Diencephalon (tissue), 1 donor: ENCODE results near the gene POLR3G. TPM values are rescaled to one million over a fixed set of nuclear protein-coding genes. Genes with fewer than 3 reads are reported as not detected.

ENCODE experiments used
- total RNA-seq: library from RNA; depleted of rRNA; stranded (reverse); fragments of >200 nt; gene quantifications from one replicate; pipeline ENCODE4 v1.2.3, GENCODE V29; 2014

The POLR3G gene, protein sequence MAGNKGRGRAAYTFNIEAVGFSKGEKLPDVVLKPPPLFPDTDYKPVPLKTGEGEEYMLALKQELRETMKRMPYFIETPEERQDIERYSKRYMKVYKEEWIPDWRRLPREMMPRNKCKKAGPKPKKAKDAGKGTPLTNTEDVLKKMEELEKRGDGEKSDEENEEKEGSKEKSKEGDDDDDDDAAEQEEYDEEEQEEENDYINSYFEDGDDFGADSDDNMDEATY
- 5.3 TPM for total RNA-seq

DNA sequence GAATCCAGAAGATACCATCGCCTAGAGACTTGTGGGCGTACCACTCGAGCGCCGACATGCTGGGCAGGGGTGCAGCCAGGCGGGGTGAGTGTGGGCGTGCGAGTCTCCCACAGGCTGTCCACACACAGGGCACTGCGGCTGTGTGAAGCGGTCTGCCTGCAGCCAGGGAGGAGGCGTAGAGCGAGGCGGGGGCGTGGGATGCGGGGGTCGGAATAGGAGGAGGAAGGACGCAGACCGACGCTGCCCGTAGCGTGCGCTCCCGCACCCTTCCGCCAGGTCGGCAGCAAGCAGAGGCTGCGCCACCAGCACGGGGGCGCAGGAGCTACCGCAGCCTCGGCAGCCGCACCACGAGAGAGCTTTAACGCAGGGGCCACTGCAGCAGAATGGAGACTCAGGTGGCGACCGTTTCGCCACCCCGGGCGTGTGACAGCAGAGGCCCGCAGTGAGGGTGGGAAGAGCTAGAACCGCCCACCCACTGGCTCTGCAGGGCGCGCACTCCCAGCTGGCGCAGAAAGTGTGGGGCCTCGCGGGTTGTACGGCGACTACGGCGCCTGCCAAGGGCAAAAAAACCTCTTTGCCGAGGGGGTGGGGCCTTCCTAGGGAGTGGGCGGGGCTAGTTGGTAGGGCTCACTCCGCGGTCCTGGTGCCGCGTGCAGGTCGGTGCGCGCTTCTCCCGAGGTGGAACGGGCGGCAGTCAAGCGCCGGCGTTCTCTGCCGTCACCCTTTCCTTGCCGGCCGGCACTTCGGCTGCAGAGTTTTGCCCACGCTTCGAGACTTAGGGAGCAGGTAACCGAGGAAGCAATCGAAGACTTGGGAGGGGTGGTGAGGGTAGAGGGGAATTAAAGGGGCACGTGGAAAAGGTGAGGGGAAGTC, at the start of gene POLR3G, which contains the start of gene MBLAC2:
Gene POLR3G (plus strand): TSS at position 630 of the 873 bp plus-strand sequence. CDS start 10,704 bp downstream, outside the sequence.
Gene MBLAC2 (minus strand): TSS at position 537 of the 873 bp plus-strand sequence. CDS start 479 bp downstream, at position 58.

DNA sequence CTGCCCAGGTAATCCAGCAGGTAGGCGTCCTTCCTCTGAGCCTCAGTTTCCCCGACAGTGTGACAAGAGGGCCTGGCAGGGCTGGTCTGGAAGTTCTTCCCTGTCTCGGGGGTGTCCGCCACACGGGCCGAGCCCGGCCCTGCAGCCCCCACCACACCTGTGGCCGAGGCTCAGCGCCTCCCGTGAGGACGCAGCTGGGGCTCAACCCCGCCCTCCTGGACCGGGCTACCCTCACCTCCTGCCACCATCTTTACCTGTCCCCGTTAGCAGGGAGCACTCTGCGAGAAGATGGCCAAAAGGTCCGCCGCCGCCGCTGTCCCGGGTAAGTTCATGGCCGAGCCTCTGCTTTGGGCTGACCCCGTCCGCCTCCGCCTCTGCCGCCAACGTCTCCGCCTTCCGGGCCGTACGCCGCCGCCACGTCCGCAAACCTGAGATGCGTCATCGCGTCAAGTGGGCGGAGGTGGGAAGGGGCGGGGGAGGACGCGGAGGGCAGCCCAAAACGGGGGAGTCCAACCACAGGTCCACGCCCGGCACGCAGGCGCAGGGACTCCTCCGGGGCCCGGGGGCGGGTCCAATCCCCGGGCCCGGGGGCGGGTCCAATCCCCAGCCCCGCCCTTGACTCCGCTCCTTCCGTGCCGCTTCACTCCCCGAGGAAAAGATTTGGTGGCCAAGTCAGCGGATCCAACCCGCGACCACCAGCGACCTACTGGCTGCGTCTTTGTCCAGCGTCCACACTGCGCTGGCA, 54.7 kb downstream of the POLR3G start, which contains the start of gene LYSMD3:
Gene LYSMD3 (minus strand): TSS at position 391 of the 745 bp plus-strand sequence. CDS start 4,295 bp downstream, outside the sequence.

DNA sequence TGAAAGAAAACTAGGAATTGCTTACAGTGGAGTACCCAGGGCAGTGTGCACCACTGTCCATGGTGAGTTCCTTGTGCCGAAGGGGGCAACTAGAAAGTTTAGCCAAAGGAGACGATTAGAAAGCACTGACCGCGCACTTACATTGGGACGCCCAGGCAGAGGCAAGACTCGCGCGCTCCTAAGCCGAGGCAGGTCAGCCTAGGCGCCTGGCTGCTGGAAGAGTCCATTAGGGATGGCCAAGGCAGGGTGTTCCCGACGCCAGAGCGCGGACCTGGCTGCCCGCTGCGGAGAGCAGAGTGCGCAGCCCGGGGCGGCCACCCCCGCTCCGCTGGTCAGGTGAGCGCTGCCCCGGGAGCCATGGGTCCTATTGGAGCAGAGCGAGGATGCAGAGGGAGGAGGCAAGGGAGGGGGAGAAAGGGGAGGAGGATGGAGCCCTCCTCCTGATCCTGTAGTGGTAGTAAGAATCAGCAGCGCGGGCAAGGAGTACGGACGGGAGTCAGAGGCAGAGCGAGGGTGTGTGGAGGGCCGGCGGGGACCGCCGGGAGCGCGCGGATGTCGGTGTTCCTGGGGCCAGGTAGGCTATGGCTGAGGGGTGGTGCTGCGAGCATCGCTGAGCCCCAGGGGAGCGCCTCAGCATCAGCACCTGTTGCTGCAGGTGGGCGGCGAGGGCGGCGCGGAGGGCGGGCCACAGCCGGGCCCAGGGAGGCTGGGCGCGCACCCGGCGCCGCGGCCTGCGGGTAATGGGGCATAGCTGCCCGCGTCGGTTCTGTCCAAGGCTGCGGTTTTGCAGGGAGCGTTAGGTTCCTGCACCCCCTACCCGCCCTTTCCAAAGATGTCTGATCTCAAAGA, 83.9 kb downstream of the POLR3G start, which contains the start of gene ADGRV1:
Gene ADGRV1 (plus strand): TSS at position 454 of the 849 bp plus-strand sequence. CDS start 99 bp downstream, at position 553.

Other genes starting within 250 kb of the POLR3G start
- 21.9 TPM for gene CETN3, start 65.1 kb upstream of the POLR3G start, total RNA-seq
- 29.5 TPM for gene MBLAC2, start 93 bp upstream of the POLR3G start, total RNA-seq
- 22.4 TPM for gene LYSMD3, start 54.7 kb downstream of the POLR3G start, total RNA-seq
- gene ADGRV1, start 83.9 kb downstream of the POLR3G start, total RNA-seq, result 191 TPM